22Rv1 (cell line): ENCODE measurements around the gene GNG14.

ENCODE experiments used
- ZFX ChIP-seq: fragments of 450-650 bp; IDR thresholded peaks from 2 replicates; pipeline ENCODE4 v1.6.1; 2017; ENCODE audit warnings: antibody characterized with exemption, borderline replicate concordance
- TF ChIP-seq, protein P1 (sequence below): fragments of 450-650 bp; IDR thresholded peaks from 2 replicates; pipeline ENCODE4 v1.5.1; 2017; ENCODE audit warnings: mild to moderate bottlenecking

DNA sequence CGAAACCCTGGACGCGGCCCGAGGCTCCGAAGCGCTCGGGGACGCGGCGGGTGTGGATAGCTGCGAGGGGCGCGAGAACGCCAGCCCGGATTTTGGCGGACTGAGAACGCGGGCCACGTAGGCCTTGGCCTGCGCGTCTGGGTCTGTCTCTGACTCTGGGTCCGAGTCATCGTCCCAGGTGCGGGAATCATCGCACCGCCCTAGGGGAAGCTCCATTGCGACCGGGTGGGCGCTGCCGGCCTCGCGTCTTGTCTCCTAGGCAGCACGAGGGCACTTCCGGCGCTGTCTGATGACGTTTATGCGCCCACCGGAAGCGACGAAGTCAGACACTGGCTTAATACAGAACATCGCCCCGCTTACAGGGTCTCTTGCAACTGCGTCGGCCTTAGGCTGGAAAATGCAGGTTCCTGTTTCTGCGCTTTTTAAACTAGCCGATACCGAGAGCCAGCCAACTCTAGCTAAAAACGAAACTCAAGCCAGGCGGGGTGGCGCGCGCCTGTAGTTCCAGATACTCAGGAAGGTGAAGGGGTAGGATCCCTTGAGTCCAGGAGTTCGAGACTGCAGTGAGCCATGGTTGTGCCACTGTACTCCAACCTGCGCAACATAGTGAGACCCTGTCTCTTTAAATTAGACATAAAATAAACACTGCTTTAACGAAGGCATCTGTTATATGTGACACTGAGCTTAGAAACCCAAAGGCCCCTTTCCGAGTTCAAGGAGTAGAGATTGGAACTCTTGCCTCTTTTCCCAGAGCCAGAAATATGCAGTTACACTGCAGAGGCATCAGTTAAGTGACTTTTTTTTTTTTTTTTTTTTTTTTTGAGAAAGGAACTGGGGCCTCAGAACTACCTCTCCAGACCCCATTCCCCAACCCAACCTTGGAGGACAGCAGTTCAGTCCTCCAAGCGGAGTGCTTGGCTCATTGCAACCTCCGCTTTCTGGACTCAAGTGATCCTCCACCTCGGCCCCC, 8.9 kb downstream of the GNG14 start, which contains the start of gene FBXW9:
- TF ChIP-seq, protein P1, sequence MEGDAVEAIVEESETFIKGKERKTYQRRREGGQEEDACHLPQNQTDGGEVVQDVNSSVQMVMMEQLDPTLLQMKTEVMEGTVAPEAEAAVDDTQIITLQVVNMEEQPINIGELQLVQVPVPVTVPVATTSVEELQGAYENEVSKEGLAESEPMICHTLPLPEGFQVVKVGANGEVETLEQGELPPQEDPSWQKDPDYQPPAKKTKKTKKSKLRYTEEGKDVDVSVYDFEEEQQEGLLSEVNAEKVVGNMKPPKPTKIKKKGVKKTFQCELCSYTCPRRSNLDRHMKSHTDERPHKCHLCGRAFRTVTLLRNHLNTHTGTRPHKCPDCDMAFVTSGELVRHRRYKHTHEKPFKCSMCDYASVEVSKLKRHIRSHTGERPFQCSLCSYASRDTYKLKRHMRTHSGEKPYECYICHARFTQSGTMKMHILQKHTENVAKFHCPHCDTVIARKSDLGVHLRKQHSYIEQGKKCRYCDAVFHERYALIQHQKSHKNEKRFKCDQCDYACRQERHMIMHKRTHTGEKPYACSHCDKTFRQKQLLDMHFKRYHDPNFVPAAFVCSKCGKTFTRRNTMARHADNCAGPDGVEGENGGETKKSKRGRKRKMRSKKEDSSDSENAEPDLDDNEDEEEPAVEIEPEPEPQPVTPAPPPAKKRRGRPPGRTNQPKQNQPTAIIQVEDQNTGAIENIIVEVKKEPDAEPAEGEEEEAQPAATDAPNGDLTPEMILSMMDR, result no peak
- no peak for TF ChIP-seq ZFX
